ENCODE data around the gene ALG11.

DNA sequence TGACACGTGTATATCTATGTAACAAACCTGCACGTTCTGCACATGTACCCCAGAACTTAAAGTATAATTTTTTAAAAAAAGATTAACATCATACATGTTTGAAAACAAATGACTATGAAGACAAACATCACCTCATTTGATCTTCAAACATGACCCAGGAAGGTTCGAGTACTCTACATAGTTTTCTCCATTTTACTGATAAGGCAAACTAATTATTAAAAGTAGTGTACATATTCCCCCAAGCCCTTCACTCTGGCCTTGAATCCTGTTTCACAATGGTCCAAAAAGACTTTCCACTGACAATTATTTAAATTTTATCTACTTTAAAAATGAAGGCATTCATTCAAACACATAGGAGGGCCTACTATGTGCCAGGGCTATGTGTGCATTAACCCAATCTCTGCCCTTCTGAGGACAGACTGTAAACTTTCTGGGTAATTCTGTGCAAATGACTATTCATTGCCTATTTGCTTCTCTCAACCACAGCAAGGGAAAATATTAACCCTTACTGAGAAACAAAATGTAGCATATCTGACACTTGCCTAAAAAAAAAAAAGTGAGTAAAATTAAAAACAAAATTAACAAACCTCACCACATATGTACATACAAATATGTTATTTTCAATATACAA is 23.1 kb upstream of the ALG11 start:
- TF ChIP-seq GATA2 (IDR thresholded peaks at IDR 0.05; ENCODE audit: low read depth, low read length) (no peak), GATA3 (IDR thresholded peaks at IDR 0.05; ENCODE audit: low read depth, low read length) (no peak)
